PC-9 (cell line): Measurements from ENCODE around the gene PLAAT4.

Experiments used
- CTCF ChIP-seq: fragments of 200-600 bp; sonication (generic); conservative IDR thresholded peaks from 2 replicates; pipeline ENCODE4 v1.6.1; 2017; ENCODE audit warnings: mixed run types, antibody characterized with exemption, mild to moderate bottlenecking, moderate library complexity
- EZH2 ChIP-seq: fragments of 200-600 bp; sonication (generic); IDR thresholded peaks from 2 replicates; pipeline ENCODE4 v1.8.0; 2017; ENCODE audit warnings: antibody characterized with exemption, low read depth

GRCh38 chr11:63499874-63500273 is 36.7 kb upstream of the PLAAT4 start:
- TF ChIP-seq CTCF (no peak), EZH2 (no peak)
